Ishikawa (cell line): ENCODE results near the gene VTCN1.

Source experiments
- CEBPB ChIP-seq: IDR thresholded peaks from 2 replicates; pipeline ENCODE4 v1.6.1; 2012
- CREB1 ChIP-seq: IDR thresholded peaks from 2 replicates; pipeline ENCODE4 v1.6.1; 2012; ENCODE audit warnings: low read depth
- EP300 ChIP-seq: IDR thresholded peaks from 2 replicates; pipeline ENCODE4 v1.6.1; 2012; ENCODE audit warnings: borderline replicate concordance
- FOXM1 ChIP-seq: IDR thresholded peaks from 2 replicates; pipeline ENCODE4 v1.6.1; 2012; ENCODE audit warnings: low read depth, borderline replicate concordance
- MAX ChIP-seq: IDR thresholded peaks from 2 replicates; pipeline ENCODE4 v1.6.1; 2012
- RAD21 ChIP-seq: IDR thresholded peaks from 2 replicates; pipeline ENCODE4 v1.6.1; 2012; ENCODE audit warnings: low read depth
- REST ChIP-seq: IDR thresholded peaks from 2 replicates; pipeline ENCODE4 v1.6.1; 2012; ENCODE audit warnings: low read depth, mild to moderate bottlenecking
- TAF1 ChIP-seq: IDR thresholded peaks from 2 replicates; pipeline ENCODE4 v1.6.1; 2012; ENCODE audit warnings: low read depth, mild to moderate bottlenecking
- TCF12 ChIP-seq: IDR thresholded peaks from 2 replicates; pipeline ENCODE4 v1.6.1; 2012; ENCODE audit warnings: low read depth
- TEAD4 ChIP-seq: IDR thresholded peaks from 2 replicates; pipeline ENCODE4 v1.6.1; 2012

- TF ChIP-seq TAF1 (no peak), REST (no peak), EP300 (no peak), MAX (no peak), TCF12 (no peak), RAD21 (no peak), CREB1 (no peak), TEAD4 (no peak), CEBPB (no peak), FOXM1 (no peak)
Measured at GRCh38 chr1:117104986-117105385, 105.7 kb downstream of the VTCN1 start.
